ENCODE results near the gene PANX1.
"Not testable (repeated sequence)": the region's sequence is repeated elsewhere in the genome, so short reads cannot be mapped to it uniquely, and the experiment has no call there.

The PANX1 gene

GRCh38 chr11:94128746-94129511, at the start of gene PANX1:
Gene PANX1 (plus strand): TSS chr11:94128841. CDS start chr11:94129313, 472 bp downstream.
- peak; percentile 37 for DNase-seq

GRCh38 chr11:94084164-94084563, 44.5 kb upstream of the PANX1 start:
- no peak for DNase-seq

- no peak for DNase-seq
These were observed 39.7 kb upstream of the PANX1 start for GRCh38 chr11:94088906-94089305.

- no peak for DNase-seq
These were observed 39.3 kb upstream of the PANX1 start for GRCh38 chr11:94089341-94089740.

GRCh38 chr11:94090401-94090800, 38.2 kb upstream of the PANX1 start:
- DNase-seq: no peak

GRCh38 chr11:94091091-94091490, 37.5 kb upstream of the PANX1 start:
- DNase-seq: no peak

GRCh38 chr11:94100253-94100652, 28.4 kb upstream of the PANX1 start:
- no peak for DNase-seq

GRCh38 chr11:94103471-94103870, 25.2 kb upstream of the PANX1 start:
- DNase-seq: no peak

GRCh38 chr11:94104734-94105133, 23.9 kb upstream of the PANX1 start:
- DNase-seq: no peak

GRCh38 chr11:94106716-94107115, 21.9 kb upstream of the PANX1 start:
- no peak for DNase-seq

GRCh38 chr11:94107363-94107762, 21.3 kb upstream of the PANX1 start:
- no peak for DNase-seq

GRCh38 chr11:94111241-94111640, 17.4 kb upstream of the PANX1 start:
- no peak for DNase-seq

- no peak for DNase-seq
These were observed 17.0 kb upstream of the PANX1 start for GRCh38 chr11:94111660-94112059.

- DNase-seq: no peak
These were observed 16.3 kb upstream of the PANX1 start for GRCh38 chr11:94112206-94112953.

GRCh38 chr11:94117197-94117574, 11.5 kb upstream of the PANX1 start:
- no peak for DNase-seq

- DNase-seq: no peak
These were observed 10.8 kb upstream of the PANX1 start for GRCh38 chr11:94117871-94118270.

GRCh38 chr11:94119676-94120075, 9.0 kb upstream of the PANX1 start:
- DNase-seq: not testable (repeated sequence)

- DNase-seq: not testable (repeated sequence)
These were observed 8.1 kb upstream of the PANX1 start for GRCh38 chr11:94120516-94120915.

GRCh38 chr11:94120946-94121345, 7.7 kb upstream of the PANX1 start:
- no peak for DNase-seq

GRCh38 chr11:94125407-94126115, 3.1 kb upstream of the PANX1 start:
- no peak for DNase-seq

- DNase-seq: no peak
These were observed 1.0 kb upstream of the PANX1 start for GRCh38 chr11:94127638-94128037.

GRCh38 chr11:94128291-94128745, 323 bp upstream of the PANX1 start:
- DNase-seq: no peak

GRCh38 chr11:94129512-94130297, 1.1 kb downstream of the PANX1 start:
- DNase-seq: no peak

All from NCI-H524 treated with DMSO at 0.1 percent for 48 hours (cell line).